ENCODE data around the gene HMGB3. TPM values are rescaled to one million over a fixed set of nuclear protein-coding genes. Genes with fewer than 3 reads are reported as not detected.
"Not testable (repeated sequence)": the region's sequence is repeated elsewhere in the genome, so short reads cannot be mapped to it uniquely, and the experiment has no call there.

HMGB3 gene
- total RNA-seq, 1 donor from 2014 or later = 49.2 TPM

GRCh38 chrX:150984169-150984824 lies 1.2 kb downstream of the HMGB3 start:
- peaks cover 10% of the 10 kb centered on the region for H3K36me3 Mint-ChIP-seq (ENCODE audit: low read depth)
- peak; percentile 72 for DNase-seq (ENCODE audit: low spot score)

DNA sequence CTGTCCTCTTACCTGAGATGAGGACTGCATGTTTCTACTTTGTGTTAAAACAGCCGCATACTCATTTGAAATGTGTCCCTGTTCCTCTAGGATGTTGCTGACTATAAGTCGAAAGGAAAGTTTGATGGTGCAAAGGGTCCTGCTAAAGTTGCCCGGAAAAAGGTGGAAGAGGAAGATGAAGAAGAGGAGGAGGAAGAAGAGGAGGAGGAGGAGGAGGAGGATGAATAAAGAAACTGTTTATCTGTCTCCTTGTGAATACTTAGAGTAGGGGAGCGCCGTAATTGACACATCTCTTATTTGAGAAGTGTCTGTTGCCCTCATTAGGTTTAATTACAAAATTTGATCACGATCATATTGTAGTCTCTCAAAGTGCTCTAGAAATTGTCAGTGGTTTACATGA lies 4.6 kb downstream of the HMGB3 start:
- not testable (repeated sequence) for H3K4me3 Mint-ChIP-seq (ENCODE audit: unreplicated experiment); H3K27ac Mint-ChIP-seq (ENCODE audit: unreplicated experiment); H3K4me1 Mint-ChIP-seq (ENCODE audit: low read depth); DNase-seq (ENCODE audit: low spot score); H3K9me3 Mint-ChIP-seq (ENCODE audit: low read depth); H3K27me3 Mint-ChIP-seq (ENCODE audit: low read depth)
- peaks cover 10% of the 10 kb centered on the region for H3K36me3 Mint-ChIP-seq (ENCODE audit: low read depth)

More at GRCh38 chrX:150984169-150984824, 1.2 kb downstream of the HMGB3 start:
- Mint-ChIP-seq H3K27me3 (ENCODE audit: low read depth) (no peaks in the 10 kb centered on the region), H3K27ac (ENCODE audit: unreplicated experiment) (peak overlapping the region; percentile 72), H3K9me3 (ENCODE audit: low read depth) (no peaks in the 10 kb centered on the region), H3K4me3 (ENCODE audit: unreplicated experiment) (peak overlapping the region; percentile 76), H3K4me1 (ENCODE audit: low read depth) (peaks cover 8% of the 10 kb centered on the region)
- TF ChIP-seq CTCF (IDR thresholded peaks at IDR 0.05) = no peak

GRCh38 chrX:150989420-150989819 lies 6.3 kb downstream of the HMGB3 start:
- peaks cover 10% of the 10 kb centered on the region for H3K36me3 Mint-ChIP-seq (ENCODE audit: low read depth)
- peaks cover 8% of the 10 kb centered on the region for H3K4me1 Mint-ChIP-seq (ENCODE audit: low read depth)
- no peaks in the 10 kb centered on the region for H3K27me3 Mint-ChIP-seq (ENCODE audit: low read depth)
- no peak for TF ChIP-seq CTCF (IDR thresholded peaks at IDR 0.05)
- H3K27ac Mint-ChIP-seq (ENCODE audit: unreplicated experiment) = no peak overlapping the region
- peaks cover 4% of the 10 kb centered on the region for H3K9me3 Mint-ChIP-seq (ENCODE audit: low read depth)
- no peak for DNase-seq (ENCODE audit: low spot score)
- no peak overlapping the region for H3K4me3 Mint-ChIP-seq (ENCODE audit: unreplicated experiment)

DNA sequence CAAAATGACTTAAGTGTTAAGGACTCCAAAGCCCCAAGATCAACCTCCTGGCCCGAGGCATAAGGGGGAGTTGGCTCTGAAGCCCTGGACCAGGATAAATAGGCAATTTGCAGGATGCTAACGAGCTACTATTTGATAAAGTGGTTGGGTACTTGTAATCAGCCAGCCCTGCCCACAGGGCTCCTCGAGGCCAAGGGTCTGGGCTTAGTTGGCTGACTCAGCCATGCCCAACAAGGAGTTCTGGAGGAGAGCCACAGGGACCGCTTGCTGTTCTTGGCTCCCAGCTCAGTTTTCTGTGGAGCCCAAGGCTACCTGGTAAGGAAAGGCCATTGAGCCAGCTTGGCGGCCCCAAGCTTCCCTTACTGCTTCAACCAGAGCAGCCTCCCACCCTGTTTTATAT lies 7.8 kb downstream of the HMGB3 start:
- peaks cover 8% of the 10 kb centered on the region for H3K36me3 Mint-ChIP-seq (ENCODE audit: low read depth)
- TF ChIP-seq CTCF (IDR thresholded peaks at IDR 0.05) = no peak
- H3K9me3 Mint-ChIP-seq (ENCODE audit: low read depth) = peaks cover 4% of the 10 kb centered on the region
- no peak overlapping the region for H3K27ac Mint-ChIP-seq (ENCODE audit: unreplicated experiment)
- DNase-seq (ENCODE audit: low spot score) = no peak
- no peaks in the 10 kb centered on the region for H3K4me1 Mint-ChIP-seq (ENCODE audit: low read depth)
- H3K27me3 Mint-ChIP-seq (ENCODE audit: low read depth) = no peaks in the 10 kb centered on the region
- no peak overlapping the region for H3K4me3 Mint-ChIP-seq (ENCODE audit: unreplicated experiment)

DNA sequence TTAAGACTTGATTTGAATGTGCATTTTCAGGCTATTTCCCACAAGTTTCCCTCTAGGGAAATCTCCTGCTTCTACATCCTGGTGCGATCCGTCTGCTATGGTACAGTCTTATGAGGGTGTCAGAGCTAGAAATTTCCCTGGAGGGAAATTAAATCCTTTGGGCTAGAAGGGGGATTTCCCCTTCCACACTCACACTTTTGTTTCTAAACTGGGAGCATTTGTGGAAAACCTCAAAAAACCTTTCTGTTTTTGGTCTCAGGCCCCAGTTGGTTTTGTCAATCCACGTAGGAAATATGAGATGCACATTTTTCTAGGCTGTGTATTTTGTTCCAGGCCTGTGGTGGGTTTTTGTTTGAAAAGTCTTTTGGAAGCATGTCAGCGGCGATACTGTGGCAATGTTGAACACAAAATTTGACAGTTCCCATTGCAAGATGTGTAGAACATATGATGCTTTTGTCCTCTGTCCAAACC lies 17.8 kb downstream of the HMGB3 start:
- TF ChIP-seq CTCF (IDR thresholded peaks at IDR 0.05) = no peak
- peak overlapping the region; percentile 27 for H3K27ac Mint-ChIP-seq (ENCODE audit: unreplicated experiment)
- H3K9me3 Mint-ChIP-seq (ENCODE audit: low read depth) = peaks cover 2% of the 10 kb centered on the region
- H3K4me1 Mint-ChIP-seq (ENCODE audit: low read depth) = peaks cover 4% of the 10 kb centered on the region
- H3K4me3 Mint-ChIP-seq (ENCODE audit: unreplicated experiment) = no peak overlapping the region
- H3K36me3 Mint-ChIP-seq (ENCODE audit: low read depth) = no peaks in the 10 kb centered on the region
- no peak for DNase-seq (ENCODE audit: low spot score)
- H3K27me3 Mint-ChIP-seq (ENCODE audit: low read depth) = no peaks in the 10 kb centered on the region

- peak; percentile 60 for TF ChIP-seq CTCF (IDR thresholded peaks at IDR 0.05)
Measured at GRCh38 chrX:151004085-151004484, 20.9 kb downstream of the HMGB3 start.

More at GRCh38 chrX:151004085-151004484, 20.9 kb downstream of the HMGB3 start:
- H3K9me3 Mint-ChIP-seq (ENCODE audit: low read depth) = peaks cover 2% of the 10 kb centered on the region
- no peak for DNase-seq (ENCODE audit: low spot score)
- H3K4me3 Mint-ChIP-seq (ENCODE audit: unreplicated experiment) = no peak overlapping the region
- no peaks in the 10 kb centered on the region for H3K36me3 Mint-ChIP-seq (ENCODE audit: low read depth)
- peaks cover under 1% of the 10 kb centered on the region for H3K27me3 Mint-ChIP-seq (ENCODE audit: low read depth)
- H3K4me1 Mint-ChIP-seq (ENCODE audit: low read depth) = peaks cover 4% of the 10 kb centered on the region
- H3K27ac Mint-ChIP-seq (ENCODE audit: unreplicated experiment) = no peak overlapping the region

All from chondrocyte (in vitro differentiated cells).